A549 (cell line): ENCODE measurements around the gene LDLRAD4. TPM values are rescaled to one million over a fixed set of nuclear protein-coding genes. Genes with fewer than 3 reads are reported as not detected.

ENCODE experiments used
- ATAC-seq, 2 experiments: fragments of 200-7000 bp in 1 of 2; fragments of >200 bp in 1 of 2; cut with Nextera tagmentation in 1 of 2; cut with Tn5 transposase in 1 of 2; 3 replicates each; pipeline versions ENCODE4 v1.8.0 to v1.9.1; 2018 to 2020; ENCODE audit warnings: mild to moderate bottlenecking in 1 of 2, moderate library complexity in 1 of 2
- CTCF ChIA-PET: fragments of 300-600 bp; sonication (Branson Sonifier 250); formaldehyde crosslinking; extraction: SDS; loops from one replicate; lab custom pipeline; 2021; ENCODE audit warnings: antibody characterized with exemption, inconsistent platforms; lab: Yijun Ruan, JAX
- POLR2A ChIA-PET: fragments of 350-600 bp; formaldehyde crosslinking; extraction: SDS; loops from one replicate; lab custom pipeline; 2021; ENCODE audit warnings: antibody characterized with exemption, inconsistent platforms; lab: Yijun Ruan, JAX
- DNase-seq, 2 experiments: peaks; one replicate each; pipeline versions ENCODE4 v3.0.0 to v3.0.0-alpha.2; 2011 to 2016; ENCODE audit warnings: low read depth in 1 of 2, low spot score in 1 of 2
- FAIRE-seq: peaks from 2 replicates; lab custom pipeline; 2011; peaks lifted over from hg19 to GRCh38; lab: Jason Lieb, UNC
- H3K27ac ChIP-seq, 2 experiments: fragments of >200 bp; sonication (Bioruptor Twin); formaldehyde crosslinking; 3 replicates each; pipeline ENCODE4 v1.5.1; 2016 to 2017
- H3K4me1 ChIP-seq: fragments of >200 bp; sonication (Bioruptor Twin); formaldehyde crosslinking; 3 replicates; pipeline ENCODE4 v1.6.1; 2016
- H3K4me2 ChIP-seq: fragments of >200 bp; sonication (Bioruptor Twin); formaldehyde crosslinking; 3 replicates; pipeline ENCODE4 v1.6.1; 2016
- H3K4me3 ChIP-seq: fragments of >200 bp; sonication (Bioruptor Twin); formaldehyde crosslinking; 3 replicates; pipeline ENCODE4 v1.5.1; 2016
- H3K9me3 ChIP-seq: fragments of >200 bp; sonication (Bioruptor Twin); formaldehyde crosslinking; 3 replicates; pipeline ENCODE4 v1.6.1; 2016
- ATOH8 ChIP-seq: fragments of 250-450 bp; sonication (Bioruptor Pico); IDR thresholded peaks from 2 replicates; pipeline ENCODE4 v1.5.0; 2020; ENCODE audit warnings: low read depth, mild to moderate bottlenecking, moderate library complexity
- CBX2 ChIP-seq: fragments of 200-600 bp; sonication (generic); IDR thresholded peaks from 2 replicates; pipeline ENCODE4 v1.6.1; 2016; ENCODE audit warnings: low read depth, mild to moderate bottlenecking, borderline replicate concordance
- CBX8 ChIP-seq: fragments of 200-600 bp; sonication (generic); IDR thresholded peaks from 2 replicates; pipeline ENCODE4 v1.6.1; 2016
- FOSB ChIP-seq: fragments of 250-450 bp; sonication (Bioruptor Pico); IDR thresholded peaks from 2 replicates; pipeline ENCODE4 v1.5.0; 2020; ENCODE audit warnings: mild to moderate bottlenecking, moderate library complexity
- FOSL2 ChIP-seq, 2 experiments: fragments of 450-650 bp in 1 of 2; fragments of >200 bp in 1 of 2; sonication (Bioruptor Twin) in 1 of 2; formaldehyde crosslinking; IDR thresholded peaks; 2 replicates each; pipeline versions ENCODE4 v1.5.0 to v1.6.1; 2016 to 2020; ENCODE audit warnings: mild to moderate bottlenecking in 1 of 2, moderate library complexity in 1 of 2
- FOXS1 ChIP-seq: fragments of 250-450 bp; sonication (Bioruptor Pico); IDR thresholded peaks from 2 replicates; pipeline ENCODE4 v1.5.0; 2020; ENCODE audit warnings: mild to moderate bottlenecking, moderate library complexity
- HOXA7 ChIP-seq: fragments of 250-450 bp; sonication (Bioruptor Pico); IDR thresholded peaks from 2 replicates; pipeline ENCODE4 v1.5.0; 2020; ENCODE audit warnings: mild to moderate bottlenecking, moderate library complexity
- KDM1A ChIP-seq: fragments of 200-600 bp; sonication (generic); IDR thresholded peaks from 2 replicates; pipeline ENCODE4 v1.6.1; 2016; ENCODE audit warnings: low read depth, mild to moderate bottlenecking
- NPAS2 ChIP-seq: fragments of 250-450 bp; sonication (Bioruptor Pico); IDR thresholded peaks from 2 replicates; pipeline ENCODE4 v1.8.0; 2022; ENCODE audit warnings: mild to moderate bottlenecking, moderate library complexity, borderline replicate concordance
- NR3C1 ChIP-seq: fragments of >200 bp; sonication (Bioruptor Twin); formaldehyde crosslinking; IDR thresholded peaks from 3 replicates; pipeline ENCODE4 v1.6.1; 2017
- PBX3 ChIP-seq: IDR thresholded peaks from 2 replicates; pipeline ENCODE4 v1.6.1; 2012
- POLR2A ChIP-seq: IDR thresholded peaks from 2 replicates; pipeline ENCODE4 v1.6.1; 2012; ENCODE audit warnings: mild to moderate bottlenecking, low read length
- POLR2AphosphoS2 ChIP-seq: conservative IDR thresholded peaks from 2 replicates; pipeline ENCODE4 v1.6.1; 2012; ENCODE audit warnings: low read length, improper control_type of control experiment, inconsistent platforms
- RARB ChIP-seq: fragments of 250-450 bp; sonication (Bioruptor Pico); IDR thresholded peaks from 2 replicates; pipeline ENCODE4 v1.8.0; 2021; ENCODE audit warnings: mild to moderate bottlenecking, moderate library complexity
- RNF2 ChIP-seq: fragments of 200-600 bp; sonication (generic); IDR thresholded peaks from 2 replicates; pipeline ENCODE4 v1.6.1; 2016; ENCODE audit warnings: low read depth, mild to moderate bottlenecking, antibody characterized with exemption, moderate library complexity, borderline replicate concordance
- ZNF302 ChIP-seq: fragments of 250-450 bp; sonication (Bioruptor Pico); IDR thresholded peaks from 2 replicates; pipeline ENCODE4 v1.9.0; 2021; ENCODE audit warnings: inconsistent platforms, mild to moderate bottlenecking, moderate library complexity
- WGBS: methylation state at CpG from one replicate; pipeline ENCODE4 v1.1.6; 2017; ENCODE audit errors: missing lambda C conversion rate; 5-methylcytosine and 5-hydroxymethylcytosine counted together
- polyA plus RNA-seq, 4 experiments: library from polyadenylated mRNA; depleted of rRNA in 3 of 4; stranded (reverse); fragments of >200 nt; fragmentation: RNase III in 1 of 4; extraction: RNeasy Plus Mini Kit Qiagen cat#74134 plus additional on column Dnase treatment in 1 of 4; gene quantifications; 2 replicates in 3 of 4; 3 replicates in 1 of 4; pipeline ENCODE4 v1.2.3, GENCODE V29; 2011 to 2017
- TF ChIP-seq, protein P1 (sequence below): IDR thresholded peaks from 2 replicates; pipeline ENCODE4 v1.6.1; 2012; ENCODE audit warnings: low read depth, borderline replicate concordance
- TF ChIP-seq, protein P2 (sequence below): fragments of 250-450 bp; sonication (Bioruptor Pico); IDR thresholded peaks from 2 replicates; pipeline ENCODE4 v1.5.0; 2021; ENCODE audit warnings: mild to moderate bottlenecking, moderate library complexity, borderline replicate concordance
- TF ChIP-seq, protein P3 (sequence below): fragments of 200-600 bp; sonication (generic); IDR thresholded peaks from 2 replicates; pipeline ENCODE4 v1.6.1; 2016; ENCODE audit warnings: antibody characterized with exemption, mild to moderate bottlenecking, moderate library complexity

The LDLRAD4 gene
- polyA plus RNA-seq, 2 of the 4 experiments (the other 2 are of a cell fraction), result 5.2 to 7.6 TPM

- Histone ChIP-seq H3K4me2 (no peak overlapping the region), H3K27ac (no peak overlapping the region), H3K9me3 (no peaks in the 10 kb centered on the region), H3K4me1 (no peaks in the 10 kb centered on the region), H3K4me3 (no peak overlapping the region)
- TF ChIP-seq NR3C1 (no peak), ZNF302 (no peak), RNF2 (no peak), FOSB (CRISPR knock-in tag) (no peak), HOXA7 (CRISPR knock-in tag) (no peak), CBX2 (no peak), NPAS2 (no peak), FOXS1 (CRISPR knock-in tag) (no peak), RARB (CRISPR knock-in tag) (no peak), CBX8 (no peak), FOSL2 (IDR thresholded peaks at IDR 0.05) (no peak), FOSL2 (CRISPR knock-in tag; IDR thresholded peaks at IDR 0.05) (no peak), POLR2AphosphoS2 (no peak), KDM1A (no peak), PBX3 (no peak), ATOH8 (CRISPR knock-in tag) (no peak), POLR2A (no peak)
- TF ChIP-seq, protein P1, sequence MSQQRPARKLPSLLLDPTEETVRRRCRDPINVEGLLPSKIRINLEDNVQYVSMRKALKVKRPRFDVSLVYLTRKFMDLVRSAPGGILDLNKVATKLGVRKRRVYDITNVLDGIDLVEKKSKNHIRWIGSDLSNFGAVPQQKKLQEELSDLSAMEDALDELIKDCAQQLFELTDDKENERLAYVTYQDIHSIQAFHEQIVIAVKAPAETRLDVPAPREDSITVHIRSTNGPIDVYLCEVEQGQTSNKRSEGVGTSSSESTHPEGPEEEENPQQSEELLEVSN, result no peak
- TF ChIP-seq, protein P2, sequence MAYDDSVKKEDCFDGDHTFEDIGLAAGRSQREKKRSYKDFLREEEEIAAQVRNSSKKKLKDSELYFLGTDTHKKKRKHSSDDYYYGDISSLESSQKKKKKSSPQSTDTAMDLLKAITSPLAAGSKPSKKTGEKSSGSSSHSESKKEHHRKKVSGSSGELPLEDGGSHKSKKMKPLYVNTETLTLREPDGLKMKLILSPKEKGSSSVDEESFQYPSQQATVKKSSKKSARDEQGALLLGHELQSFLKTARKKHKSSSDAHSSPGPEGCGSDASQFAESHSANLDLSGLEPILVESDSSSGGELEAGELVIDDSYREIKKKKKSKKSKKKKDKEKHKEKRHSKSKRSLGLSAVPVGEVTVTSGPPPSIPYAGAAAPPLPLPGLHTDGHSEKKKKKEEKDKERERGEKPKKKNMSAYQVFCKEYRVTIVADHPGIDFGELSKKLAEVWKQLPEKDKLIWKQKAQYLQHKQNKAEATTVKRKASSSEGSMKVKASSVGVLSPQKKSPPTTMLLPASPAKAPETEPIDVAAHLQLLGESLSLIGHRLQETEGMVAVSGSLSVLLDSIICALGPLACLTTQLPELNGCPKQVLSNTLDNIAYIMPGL, result no peak
- TF ChIP-seq, protein P3, sequence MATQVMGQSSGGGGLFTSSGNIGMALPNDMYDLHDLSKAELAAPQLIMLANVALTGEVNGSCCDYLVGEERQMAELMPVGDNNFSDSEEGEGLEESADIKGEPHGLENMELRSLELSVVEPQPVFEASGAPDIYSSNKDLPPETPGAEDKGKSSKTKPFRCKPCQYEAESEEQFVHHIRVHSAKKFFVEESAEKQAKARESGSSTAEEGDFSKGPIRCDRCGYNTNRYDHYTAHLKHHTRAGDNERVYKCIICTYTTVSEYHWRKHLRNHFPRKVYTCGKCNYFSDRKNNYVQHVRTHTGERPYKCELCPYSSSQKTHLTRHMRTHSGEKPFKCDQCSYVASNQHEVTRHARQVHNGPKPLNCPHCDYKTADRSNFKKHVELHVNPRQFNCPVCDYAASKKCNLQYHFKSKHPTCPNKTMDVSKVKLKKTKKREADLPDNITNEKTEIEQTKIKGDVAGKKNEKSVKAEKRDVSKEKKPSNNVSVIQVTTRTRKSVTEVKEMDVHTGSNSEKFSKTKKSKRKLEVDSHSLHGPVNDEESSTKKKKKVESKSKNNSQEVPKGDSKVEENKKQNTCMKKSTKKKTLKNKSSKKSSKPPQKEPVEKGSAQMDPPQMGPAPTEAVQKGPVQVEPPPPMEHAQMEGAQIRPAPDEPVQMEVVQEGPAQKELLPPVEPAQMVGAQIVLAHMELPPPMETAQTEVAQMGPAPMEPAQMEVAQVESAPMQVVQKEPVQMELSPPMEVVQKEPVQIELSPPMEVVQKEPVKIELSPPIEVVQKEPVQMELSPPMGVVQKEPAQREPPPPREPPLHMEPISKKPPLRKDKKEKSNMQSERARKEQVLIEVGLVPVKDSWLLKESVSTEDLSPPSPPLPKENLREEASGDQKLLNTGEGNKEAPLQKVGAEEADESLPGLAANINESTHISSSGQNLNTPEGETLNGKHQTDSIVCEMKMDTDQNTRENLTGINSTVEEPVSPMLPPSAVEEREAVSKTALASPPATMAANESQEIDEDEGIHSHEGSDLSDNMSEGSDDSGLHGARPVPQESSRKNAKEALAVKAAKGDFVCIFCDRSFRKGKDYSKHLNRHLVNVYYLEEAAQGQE, result no peak
- no peak for FAIRE-seq
- WGBS, result 67% methylated on average over 7 of the region's 10 CpGs
- ChIA-PET POLR2A (no interaction called here), CTCF (interaction anchor here (1.3 to 1.4 kb wide), 3 partner anchors 9 to 54 kb away, joined by 3 to 6 read pairs (median 5); no protein-coding TSS in a partner anchor)
- no peak for DNase-seq
- no peak for ATAC-seq
These were observed 358.6 kb downstream of the LDLRAD4 start for GRCh38 chr18:13577091-13577697.
